GM12878 (cell line): ENCODE data around the gene CARHSP1. TPM values are rescaled to one million over a fixed set of nuclear protein-coding genes. Genes with fewer than 3 reads are reported as not detected.

Source experiments
- ATAC-seq: fragments of 200-7000 bp; cut with Tn5 transposase; 3 replicates; pipeline ENCODE4 v1.9.1; 2020; ENCODE audit warnings: mild to moderate bottlenecking, moderate library complexity
- BruUV-seq: library from RNA; stranded (reverse); fragments of 400-500 nt; replicated peaks from 2 replicates; lab custom pipeline; 2021; lab: Mats Ljungman, UMichigan
- CTCF ChIA-PET: fragments of 300-600 bp; sonication (Branson Sonifier 250); formaldehyde crosslinking; extraction: SDS; loops from one replicate; lab custom pipeline; 2021; ENCODE audit warnings: inconsistent platforms; lab: Yijun Ruan, JAX
- POLR2A ChIA-PET: fragments of 350-600 bp; formaldehyde crosslinking; extraction: SDS; loops from one replicate; lab custom pipeline; 2021; ENCODE audit warnings: inconsistent platforms; lab: Charles Lee
- RAD21 ChIA-PET: fragments of 300-600 bp; sonication (Branson Sonifier 250); formaldehyde crosslinking; loops from one replicate; lab custom pipeline; 2023; ENCODE audit warnings: antibody characterized with exemption; ENCODE audit not compliant: unreplicated experiment; lab: Charles Lee
- SMC1A ChIA-PET: fragments of 300-600 bp; sonication (Branson Sonifier 250); formaldehyde crosslinking; loops from one replicate; lab custom pipeline; 2023; ENCODE audit not compliant: unreplicated experiment, uncharacterized antibody; lab: Charles Lee
- DNase-seq: peaks from one replicate; pipeline ENCODE4 v3.0.0-alpha.2; 2011; ENCODE audit warnings: low read depth, low spot score
- FAIRE-seq: peaks from 3 replicates; lab custom pipeline; 2011; peaks lifted over from hg19 to GRCh38; lab: Jason Lieb, UNC
- H2AFZ ChIP-seq: 2 replicates; pipeline ENCODE4 v1.6.0; 2011; ENCODE audit warnings: low read depth, low read length, control low read depth; ENCODE audit not compliant: control insufficient read depth
- H3K27ac ChIP-seq: 2 replicates; pipeline ENCODE4 v1.5.1; 2011; ENCODE audit warnings: control low read depth; ENCODE audit not compliant: control insufficient read depth, insufficient read depth
- H3K27me3 ChIP-seq, 2 experiments: replicated peaks in 1 of 2; 2 replicates each; pipeline versions ENCODE4 v1.6.0 to v1.6.1; 2011; ENCODE audit warnings: low read length in 1 of 2; ENCODE audit not compliant: control insufficient read depth in 2 of 2, insufficient read depth in 2 of 2
- H3K36me3 ChIP-seq, 2 experiments: 2 replicates each; pipeline ENCODE4 v1.5.1; 2011; ENCODE audit warnings: low read length in 1 of 2; ENCODE audit not compliant: control insufficient read depth in 2 of 2, insufficient read depth in 2 of 2
- H3K4me1 ChIP-seq: 2 replicates; pipeline ENCODE4 v1.6.1; 2011; ENCODE audit warnings: mild to moderate bottlenecking, low read length, moderate library complexity, mixed read lengths; ENCODE audit not compliant: control insufficient read depth, insufficient read depth
- H3K4me2 ChIP-seq: 2 replicates; pipeline ENCODE4 v1.6.0; 2011; ENCODE audit warnings: control low read depth; ENCODE audit not compliant: control insufficient read depth, insufficient read depth
- H3K4me3 ChIP-seq: fragments of 200-600 bp; sonication (generic); 2 replicates; pipeline ENCODE4 v1.5.1; 2016
- H3K79me2 ChIP-seq: 2 replicates; pipeline ENCODE4 v1.6.0; 2011; ENCODE audit warnings: low read length; ENCODE audit not compliant: control insufficient read depth, insufficient read depth
- H3K9ac ChIP-seq: 2 replicates; pipeline ENCODE4 v1.8.0; 2011; ENCODE audit warnings: low read length, control low read depth, mixed read lengths; ENCODE audit not compliant: control insufficient read depth, insufficient read depth
- H3K9me3 ChIP-seq: replicated peaks from 3 replicates; pipeline ENCODE4 v1.5.1; 2011; ENCODE audit warnings: mild to moderate bottlenecking, low read length; ENCODE audit not compliant: control insufficient read depth, insufficient read depth
- H4K20me1 ChIP-seq: 2 replicates; pipeline ENCODE4 v1.6.0; 2011; ENCODE audit not compliant: control insufficient read depth, insufficient read depth
- ATF2 ChIP-seq: IDR thresholded peaks from 2 replicates; pipeline ENCODE4 v1.6.1; 2012; ENCODE audit warnings: low read length, inconsistent platforms
- FOXM1 ChIP-seq: IDR thresholded peaks from 2 replicates; pipeline ENCODE4 v1.6.1; 2012; ENCODE audit warnings: low read depth, mild to moderate bottlenecking, inconsistent platforms, low read length, moderate library complexity
- NBN ChIP-seq: fragments of 450-650 bp; IDR thresholded peaks from 2 replicates; pipeline ENCODE4 v1.6.1; 2016
- NR2C2 ChIP-seq: IDR thresholded peaks from 2 replicates; pipeline ENCODE4 v1.6.1; 2011; ENCODE audit warnings: borderline replicate concordance, low read depth; ENCODE audit not compliant: control insufficient read depth, insufficient read length
- POLR2AphosphoS5 ChIP-seq: IDR thresholded peaks from 2 replicates; pipeline ENCODE4 v1.6.1; 2011; ENCODE audit warnings: mild to moderate bottlenecking, low read length, inconsistent platforms
- STAT1 ChIP-seq: fragments of 450-650 bp; conservative IDR thresholded peaks from 2 replicates; pipeline ENCODE4 v1.6.1; 2014; ENCODE audit warnings: antibody characterized with exemption, mild to moderate bottlenecking
- SUPT20H ChIP-seq: IDR thresholded peaks from 2 replicates; pipeline ENCODE4 v1.6.1; 2011; ENCODE audit warnings: low read depth, mild to moderate bottlenecking, low read length, moderate library complexity, borderline replicate concordance; ENCODE audit not compliant: control insufficient read depth
- TCF12 ChIP-seq: IDR thresholded peaks from 2 replicates; pipeline ENCODE4 v1.6.1; 2011; ENCODE audit warnings: low read depth, mild to moderate bottlenecking, low read length
- ZNF207 ChIP-seq: fragments of 450-650 bp; IDR thresholded peaks from 2 replicates; pipeline ENCODE4 v1.6.1; 2014; ENCODE audit warnings: antibody characterized with exemption, mild to moderate bottlenecking, borderline replicate concordance
- WGBS: methylation state at CpG from one replicate; pipeline ENCODE4 v1.1.6; 2016; ENCODE audit warnings: low lambda C conversion rate; ENCODE audit not compliant: insufficient replicate concordance, insufficient coverage; ENCODE audit errors: missing lambda C conversion rate; 5-methylcytosine and 5-hydroxymethylcytosine counted together
- in situ Hi-C: fragments of 300-500 bp; cut with MboI; formaldehyde crosslinking; loops from 9 replicates; pipeline ENCODE4 v1.14.3; 2018; ENCODE audit warnings: mixed read lengths
- intact Hi-C: fragments of 100-400 bp; cut with micrococcal nuclease; formaldehyde crosslinking; loops from one replicate; pipeline ENCODE4 v1.14.2; 2022; ENCODE audit not compliant: unreplicated experiment
- polyA plus RNA-seq, 11 experiments: library from polyadenylated mRNA; depleted of rRNA in 4 of 11; unstranded in 6 of 11; stranded (reverse) in 5 of 11; fragments of >200 nt; fragmentation: Nextera tagmentation in 4 of 11; fragmentation: Illumina TruSeq in 1 of 11; extraction: Ambion mirVana in 4 of 11; extraction: Trizol in 1 of 11; gene quantifications; 1 replicate in 1 of 11; 2 replicates in 10 of 11; pipeline versions ENCODE4 v1.2.1 to v1.2.3, GENCODE V29; 2011 to 2016; ENCODE audit warnings: inconsistent platforms in 2 of 11, missing spikeins in 2 of 11, low read depth in 1 of 11
- total RNA-seq, 4 experiments: library from RNA; depleted of rRNA in 3 of 4; stranded (reverse); fragments of >200 nt in 3 of 4; fragmentation: Illumina TruSeq in 1 of 4; extraction: Trizol in 1 of 4; gene quantifications; 2 replicates each; pipeline versions ENCODE4 v1.2.1 to v1.2.3, GENCODE V29; 2013 to 2021

The CARHSP1 gene
- total and polyA plus RNA-seq, 10 of the 15 experiments (the other 5 are each of a cell fraction or from before 2014, with no cell fraction given), result 5.5 to 112 (median 67.0) TPM

GRCh38 chr16:8908810-8909468 lies 40.1 kb upstream of the CARHSP1 start:
- peaks cover 40 to 54% of the 10 kb centered on the region in 2 experiments for H3K36me3 ChIP-seq
- H3K4me1 ChIP-seq, result no peaks in the 10 kb centered on the region
- BruUV-seq, result no TSS peak
- SMC1A ChIA-PET, result no interaction called here
- no peak for FAIRE-seq
- intact Hi-C loops (no loop called here), in situ Hi-C loops (no loop called here)
- H3K9me3 ChIP-seq, result no peaks in the 10 kb centered on the region
- no peaks in the 10 kb centered on the region for H3K27me3 ChIP-seq
- ATAC-seq, result no peak
- TF ChIP-seq STAT1, result no peak
- TF ChIP-seq NR2C2, result no peak
- no peak for TF ChIP-seq ZNF207
- no peak for TF ChIP-seq NBN
- TF ChIP-seq POLR2AphosphoS5, result no peak
- no peak for TF ChIP-seq ATF2
- TF ChIP-seq SUPT20H, result no peak
- no peak for TF ChIP-seq FOXM1
- no peak for TF ChIP-seq TCF12
- H3K27ac ChIP-seq, result no peak overlapping the region
- no peak overlapping the region for H2AFZ ChIP-seq
- no peak overlapping the region for H3K9ac ChIP-seq
- RAD21 ChIA-PET, result interaction anchor here (1.2 kb wide), 1 partner anchor 100 kb away, joined by 4 read pairs; no protein-coding TSS in a partner anchor
- no peaks in the 10 kb centered on the region; the same call in 1 of the 2 replicates for H3K79me2 ChIP-seq
- WGBS, result 92% methylated on average over 8 of the region's 8 CpGs
- no peak overlapping the region for H3K4me2 ChIP-seq
- DNase-seq, result no peak
- H3K4me3 ChIP-seq, result no peak overlapping the region
- CTCF ChIA-PET, result interaction anchor here (0.9 to 1.2 kb wide), 3 partner anchors 8 to 100 kb away, joined by 4 to 6 read pairs (median 6); no protein-coding TSS in a partner anchor
- POLR2A ChIA-PET, result no interaction called here
- no peaks in the 10 kb centered on the region for H4K20me1 ChIP-seq
